GM19468 (cell line): Measurements from ENCODE around the gene COMMD4.
"Not testable (repeated sequence)": the region's sequence is repeated elsewhere in the genome, so short reads cannot be mapped to it uniquely, and the experiment has no call there.

Experiments
- ATAC-seq: cut with Tn5 transposase; IDR thresholded peaks from one replicate; pipeline ENCODE4 v1.9.1; 2021; ENCODE audit warnings: mild to moderate bottlenecking, moderate library complexity, moderate number of reproducible peaks; ENCODE audit not compliant: unreplicated experiment; ENCODE audit errors: extremely low read depth

Gene COMMD4

GRCh38 chr15:75335705-75336355, at the start of gene COMMD4:
COMMD4 (plus strand) TSS chr15:75336063; CDS start chr15:75336090, 27 bp downstream.
- no peak for ATAC-seq

GRCh38 chr15:75293660-75294059, 42.2 kb upstream of the COMMD4 start:
- not testable (repeated sequence) for ATAC-seq

- not testable (repeated sequence) for ATAC-seq
These were observed 37.1 kb upstream of the COMMD4 start for GRCh38 chr15:75298541-75299310.

- ATAC-seq = not testable (repeated sequence)
These were observed 36.6 kb upstream of the COMMD4 start for GRCh38 chr15:75299311-75299688.

GRCh38 chr15:75300026-75300425, 35.8 kb upstream of the COMMD4 start:
- ATAC-seq = not testable (repeated sequence)

- no peak for ATAC-seq
These were observed 33.5 kb upstream of the COMMD4 start for GRCh38 chr15:75302318-75302717.

GRCh38 chr15:75302753-75303152, 33.1 kb upstream of the COMMD4 start:
- not testable (repeated sequence) for ATAC-seq

- no peak for ATAC-seq
These were observed 29.7 kb upstream of the COMMD4 start for GRCh38 chr15:75306188-75306587.

GRCh38 chr15:75307778-75308390, 28.0 kb upstream of the COMMD4 start:
- ATAC-seq = no peak

- ATAC-seq = no peak
These were observed 26.2 kb upstream of the COMMD4 start for GRCh38 chr15:75309711-75310110.

- not testable (repeated sequence) for ATAC-seq
These were observed 23.3 kb upstream of the COMMD4 start for GRCh38 chr15:75312548-75312947.

GRCh38 chr15:75313116-75313845, 22.6 kb upstream of the COMMD4 start:
- no peak for ATAC-seq

- no peak for ATAC-seq
These were observed 21.1 kb upstream of the COMMD4 start for GRCh38 chr15:75314552-75315290.

- ATAC-seq = not testable (repeated sequence)
These were observed 16.5 kb upstream of the COMMD4 start for GRCh38 chr15:75319231-75319897.

GRCh38 chr15:75321711-75322110, 14.2 kb upstream of the COMMD4 start:
- no peak for ATAC-seq

- ATAC-seq = no peak
These were observed 9.9 kb upstream of the COMMD4 start for GRCh38 chr15:75325922-75326321.

- no peak for ATAC-seq
These were observed 8.9 kb upstream of the COMMD4 start for GRCh38 chr15:75327005-75327404.

GRCh38 chr15:75327491-75327890, 8.4 kb upstream of the COMMD4 start:
- ATAC-seq = no peak
